Astrocyte (in vitro differentiated cells and primary cell): ENCODE results near the gene KIF25. TPM values are rescaled to one million over a fixed set of nuclear protein-coding genes. Genes with fewer than 3 reads are reported as not detected.

Experiments
- DNase-seq: peaks from one replicate; pipeline ENCODE4 v3.0.0-alpha.2; 2010; ENCODE audit warnings: low read depth
- FAIRE-seq: peaks from 2 replicates; lab custom pipeline; 2011; peaks lifted over from hg19 to GRCh38; lab: Jason Lieb, UNC
- H2AFZ ChIP-seq: 2 replicates; pipeline ENCODE4 v1.6.0; 2012; ENCODE audit warnings: low read depth, low read length, inconsistent platforms
- H3K27ac ChIP-seq: 2 replicates; pipeline ENCODE4 v1.5.1; 2011; ENCODE audit warnings: low read depth, low read length, inconsistent platforms
- H3K27me3 ChIP-seq: 2 replicates; pipeline ENCODE4 v1.6.0; 2011; ENCODE audit warnings: low read length, inconsistent platforms; ENCODE audit not compliant: insufficient read depth
- H3K36me3 ChIP-seq: 2 replicates; pipeline ENCODE4 v1.5.1; 2011; ENCODE audit warnings: low read length, inconsistent platforms; ENCODE audit not compliant: insufficient read depth
- H3K4me1 ChIP-seq: 2 replicates; pipeline ENCODE4 v1.5.1; 2011; ENCODE audit warnings: low read length, inconsistent platforms; ENCODE audit not compliant: insufficient read depth
- H3K4me2 ChIP-seq: 2 replicates; pipeline ENCODE4 v1.6.0; 2012; ENCODE audit warnings: low read length, inconsistent platforms
- H3K4me3 ChIP-seq: 2 replicates; pipeline ENCODE4 v1.5.1; 2011; ENCODE audit warnings: low read depth, mild to moderate bottlenecking, low read length, inconsistent platforms; ENCODE audit not compliant: insufficient read depth
- H3K79me2 ChIP-seq: 2 replicates; pipeline ENCODE4 v1.6.0; 2012; ENCODE audit warnings: mild to moderate bottlenecking, low read length, inconsistent platforms; ENCODE audit not compliant: insufficient read depth
- H3K9ac ChIP-seq: 2 replicates; pipeline ENCODE4 v1.6.0; 2012; ENCODE audit warnings: mild to moderate bottlenecking, low read length, inconsistent platforms
- H3K9me3 ChIP-seq: 2 replicates; pipeline ENCODE4 v1.5.1; 2012; ENCODE audit warnings: low read depth, mild to moderate bottlenecking, low read length, inconsistent platforms; ENCODE audit not compliant: insufficient read depth
- H4K20me1 ChIP-seq: 2 replicates; pipeline ENCODE4 v1.6.0; 2012; ENCODE audit warnings: low read length, inconsistent platforms; ENCODE audit not compliant: insufficient read depth
- H3K27ac Mint-ChIP-seq: one replicate; pipeline ENCODE4 v1.8.0; 2021; ENCODE audit warnings: mild to moderate bottlenecking, mixed read lengths; ENCODE audit not compliant: unreplicated experiment
- H3K27me3 Mint-ChIP-seq: one replicate; pipeline ENCODE4 v1.8.0; 2021; ENCODE audit warnings: low read depth, mixed read lengths; ENCODE audit not compliant: unreplicated experiment
- H3K36me3 Mint-ChIP-seq: one replicate; pipeline ENCODE4 v1.8.0; 2021; ENCODE audit warnings: low read depth, mixed read lengths; ENCODE audit not compliant: unreplicated experiment
- H3K4me1 Mint-ChIP-seq: one replicate; pipeline ENCODE4 v1.8.0; 2021; ENCODE audit warnings: low read depth, mixed read lengths; ENCODE audit not compliant: unreplicated experiment
- H3K4me3 Mint-ChIP-seq: one replicate; pipeline ENCODE4 v1.8.0; 2021; ENCODE audit warnings: mild to moderate bottlenecking, moderate library complexity, mixed read lengths; ENCODE audit not compliant: unreplicated experiment
- H3K9me3 Mint-ChIP-seq: one replicate; pipeline ENCODE4 v1.8.0; 2021; ENCODE audit warnings: mild to moderate bottlenecking, mixed read lengths; ENCODE audit not compliant: unreplicated experiment
- CTCF ChIP-seq: IDR thresholded peaks from 2 replicates; pipeline ENCODE4 v1.5.1; 2011; ENCODE audit warnings: low read depth, mild to moderate bottlenecking, inconsistent platforms, low read length, moderate library complexity; ENCODE audit not compliant: insufficient read depth
- EZH2 ChIP-seq: IDR thresholded peaks from 2 replicates; pipeline ENCODE4 v1.6.1; 2012; ENCODE audit warnings: mild to moderate bottlenecking, low read length, inconsistent platforms; ENCODE audit not compliant: insufficient read depth
- total RNA-seq: library from RNA; stranded (reverse); gene quantifications from 2 replicates; pipeline ENCODE4 v1.2.1, GENCODE V29; 2021

KIF25 gene
- total RNA-seq, 1 donor from 2014 or later, result not detected

GRCh38 chr6:167985911-167986595, 11.4 kb upstream of the KIF25 start:
- no peak overlapping the region for H3K4me3 ChIP-seq
- H3K9me3 ChIP-seq, result no peaks in the 10 kb centered on the region
- peaks cover 2% of the 10 kb centered on the region for H3K27me3 Mint-ChIP-seq
- H3K4me1 Mint-ChIP-seq, result peaks cover 7% of the 10 kb centered on the region
- H3K4me3 Mint-ChIP-seq, result no peak overlapping the region
- H3K36me3 Mint-ChIP-seq, result peaks cover 4% of the 10 kb centered on the region
- H3K9me3 Mint-ChIP-seq, result peaks cover 4% of the 10 kb centered on the region
- FAIRE-seq (no peak), DNase-seq (no peak)
- no peak overlapping the region for H3K9ac ChIP-seq
- no peaks in the 10 kb centered on the region for H3K36me3 ChIP-seq
- no peak for TF ChIP-seq EZH2
- no peak for TF ChIP-seq CTCF
- no peak overlapping the region for H3K27ac Mint-ChIP-seq
- H3K27ac ChIP-seq, result no peak overlapping the region
- H3K4me1 ChIP-seq, result no peaks in the 10 kb centered on the region
- H2AFZ ChIP-seq, result no peak overlapping the region
- no peaks in the 10 kb centered on the region for H3K27me3 ChIP-seq
- no peaks in the 10 kb centered on the region for H3K79me2 ChIP-seq
- no peaks in the 10 kb centered on the region for H4K20me1 ChIP-seq
- no peak overlapping the region for H3K4me2 ChIP-seq

- no peak for DNase-seq
- no peak for TF ChIP-seq EZH2
- TF ChIP-seq CTCF, result no peak
- Histone ChIP-seq H3K36me3 (no peaks in the 10 kb centered on the region), H3K4me2 (no peak overlapping the region), H3K9me3 (no peaks in the 10 kb centered on the region), H3K4me1 (no peaks in the 10 kb centered on the region), H2AFZ (no peak overlapping the region), H3K27me3 (no peaks in the 10 kb centered on the region), H3K79me2 (no peaks in the 10 kb centered on the region), H3K27ac (no peak overlapping the region), H3K4me3 (no peak overlapping the region), H4K20me1 (no peaks in the 10 kb centered on the region), H3K9ac (no peak overlapping the region)
- H3K9me3 Mint-ChIP-seq, result peaks cover 2% of the 10 kb centered on the region
- H3K27me3 Mint-ChIP-seq, result peaks cover 2% of the 10 kb centered on the region
- no peak overlapping the region for H3K27ac Mint-ChIP-seq
- H3K4me1 Mint-ChIP-seq, result no peaks in the 10 kb centered on the region
- FAIRE-seq, result no peak
- H3K36me3 Mint-ChIP-seq, result peaks cover 4% of the 10 kb centered on the region
- H3K4me3 Mint-ChIP-seq, result no peak overlapping the region
These were observed 9.9 kb upstream of the KIF25 start for GRCh38 chr6:167987396-167988153.

GRCh38 chr6:167988154-167988495, 9.3 kb upstream of the KIF25 start:
- H3K27me3 Mint-ChIP-seq, result peaks cover 2% of the 10 kb centered on the region
- TF ChIP-seq EZH2 (no peak), CTCF (no peak)
- no peaks in the 10 kb centered on the region for H3K4me1 Mint-ChIP-seq
- Histone ChIP-seq H3K27me3 (no peaks in the 10 kb centered on the region), H3K79me2 (no peaks in the 10 kb centered on the region), H3K4me2 (no peak overlapping the region), H3K4me1 (no peaks in the 10 kb centered on the region), H3K9me3 (no peaks in the 10 kb centered on the region), H3K36me3 (no peaks in the 10 kb centered on the region), H2AFZ (no peak overlapping the region), H4K20me1 (no peaks in the 10 kb centered on the region), H3K27ac (no peak overlapping the region), H3K4me3 (no peak overlapping the region), H3K9ac (no peak overlapping the region)
- FAIRE-seq (no peak), DNase-seq (no peak)
- H3K9me3 Mint-ChIP-seq, result peaks cover 2% of the 10 kb centered on the region
- H3K4me3 Mint-ChIP-seq, result no peak overlapping the region
- H3K36me3 Mint-ChIP-seq, result peaks cover 4% of the 10 kb centered on the region
- H3K27ac Mint-ChIP-seq, result no peak overlapping the region
